ENCODE data around the gene CELF5.
"Not testable (repeated sequence)": the region's sequence is repeated elsewhere in the genome, so short reads cannot be mapped to it uniquely, and the experiment has no call there.

Gene CELF5

GRCh38 chr19:3292958-3293529 is 68.6 kb downstream of the CELF5 start:
- no peak for DNase-seq (ENCODE audit: low read depth in 2 of 2)

DNA sequence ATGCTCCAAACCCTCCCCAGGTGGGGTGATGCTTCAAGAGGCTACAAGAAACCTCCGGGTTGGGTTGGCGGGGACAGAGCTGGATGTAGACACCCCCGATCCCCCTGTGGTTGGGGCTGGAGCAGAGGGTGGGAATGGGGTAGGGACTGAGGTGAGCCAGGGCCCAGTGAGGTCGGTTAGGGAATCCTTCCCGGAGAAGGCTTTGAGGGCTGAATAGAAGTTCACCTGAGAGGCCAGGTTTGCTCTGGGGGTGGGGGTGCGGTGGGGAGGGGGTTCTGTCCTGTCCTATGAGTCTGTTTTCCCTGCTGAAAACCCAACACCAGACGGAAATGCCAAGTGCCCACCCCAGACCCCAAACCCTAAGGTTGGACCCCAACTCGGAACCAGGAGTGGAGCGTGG is 69.1 kb downstream of the CELF5 start:
- no peak for DNase-seq (ENCODE audit: low read depth in 2 of 2)

GRCh38 chr19:3294080-3294850 is 69.8 kb downstream of the CELF5 start:
- DNase-seq (ENCODE audit: low read depth in 2 of 2), result no peak

- no peak for DNase-seq (ENCODE audit: low read depth in 2 of 2)
Observed at GRCh38 chr19:3295581-3295980, 71.1 kb downstream of the CELF5 start.

DNA sequence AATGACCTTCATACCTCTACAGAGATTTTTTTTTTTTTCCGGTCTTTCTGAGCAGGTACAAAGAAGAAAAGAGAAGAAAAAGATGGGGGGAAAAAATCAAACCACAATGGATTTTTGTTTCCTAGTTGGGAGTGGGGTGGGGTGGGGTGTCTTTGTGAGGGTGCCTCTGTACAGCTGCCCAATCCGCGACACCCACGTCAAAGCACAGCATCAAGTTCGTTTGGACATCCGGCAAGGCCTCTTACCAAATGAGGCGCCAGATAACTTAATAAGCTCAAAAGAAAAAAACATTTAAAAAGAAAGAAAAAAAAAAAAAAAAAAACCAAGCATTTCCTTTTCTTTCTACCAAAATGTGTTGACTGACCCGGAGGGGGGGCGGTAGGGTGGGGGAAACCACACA is 71.6 kb downstream of the CELF5 start:
- no peak for DNase-seq (ENCODE audit: low read depth in 2 of 2)

DNA sequence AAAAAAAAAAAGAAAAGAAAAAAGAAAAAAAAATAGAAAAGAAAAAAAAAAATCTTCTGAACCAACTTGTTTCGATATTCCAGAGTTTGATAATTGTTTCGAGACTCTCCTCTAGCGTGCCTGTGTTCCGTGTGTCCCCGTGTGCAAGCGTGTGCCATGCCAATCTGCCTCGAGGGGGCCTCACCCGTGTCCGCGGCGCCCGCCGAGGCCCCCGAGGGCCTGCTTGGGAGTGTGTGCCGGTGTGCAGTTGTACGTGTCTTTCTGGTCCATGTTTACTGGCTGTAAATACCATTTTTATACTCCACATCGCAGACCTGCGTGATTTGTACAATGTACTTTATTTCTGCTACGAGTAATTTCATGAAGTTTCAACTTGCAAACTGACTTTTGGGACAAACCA is 72.0 kb downstream of the CELF5 start:
- DNase-seq (ENCODE audit: low read depth in 2 of 2), result no peak

DNA sequence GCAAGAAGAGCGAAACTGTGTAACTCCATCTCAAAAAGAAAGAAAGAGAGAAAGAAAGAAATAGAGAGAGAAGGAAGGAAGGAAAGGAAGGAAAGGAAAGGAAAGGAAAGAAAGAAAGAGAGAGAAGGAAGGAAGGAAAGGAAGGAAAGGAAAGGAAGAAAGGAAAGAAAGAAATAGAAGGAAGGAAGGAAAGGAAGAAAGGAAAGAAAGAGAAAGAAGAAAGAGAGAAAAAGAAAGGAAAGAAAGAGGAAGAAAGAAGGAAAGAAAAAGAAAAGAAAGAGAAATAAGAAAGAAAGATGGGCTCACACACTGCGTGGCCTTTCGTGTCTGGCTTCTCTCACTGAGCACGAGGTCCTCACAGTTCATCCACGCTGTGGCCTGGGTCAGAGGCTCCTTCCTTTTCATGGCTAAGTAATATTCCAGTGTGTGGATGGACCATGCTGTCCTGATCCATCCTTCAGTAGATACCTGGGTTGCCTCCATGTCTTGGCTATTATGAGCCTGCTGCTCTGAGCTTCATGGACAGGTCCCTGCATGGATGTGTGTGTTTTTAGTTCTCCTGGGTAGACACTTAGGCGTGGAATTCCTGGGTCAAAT is 74.5 kb downstream of the CELF5 start:
- no peak for DNase-seq (ENCODE audit: low read depth in 2 of 2)

DNA sequence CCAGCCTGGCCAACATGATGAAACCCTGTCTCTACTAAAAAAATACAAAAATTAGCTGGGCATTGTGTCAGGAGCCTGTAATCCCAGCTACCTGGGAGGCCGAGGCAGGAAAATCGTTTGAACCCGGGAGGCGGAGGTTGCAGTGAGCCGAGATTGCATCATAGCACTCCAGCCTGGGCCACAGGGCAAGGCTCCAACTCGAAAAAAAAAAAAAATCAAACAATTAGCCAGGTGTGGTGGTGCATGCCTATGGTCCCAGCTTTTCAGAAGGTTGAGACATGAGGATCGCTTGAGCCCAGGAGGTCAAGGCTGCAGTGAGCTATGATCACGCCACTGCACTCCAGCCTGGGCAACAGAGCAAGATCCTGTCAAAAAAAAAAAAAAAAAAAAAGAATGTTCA is 76.1 kb downstream of the CELF5 start:
- not testable (repeated sequence) for DNase-seq (ENCODE audit: low read depth in 2 of 2)

DNA sequence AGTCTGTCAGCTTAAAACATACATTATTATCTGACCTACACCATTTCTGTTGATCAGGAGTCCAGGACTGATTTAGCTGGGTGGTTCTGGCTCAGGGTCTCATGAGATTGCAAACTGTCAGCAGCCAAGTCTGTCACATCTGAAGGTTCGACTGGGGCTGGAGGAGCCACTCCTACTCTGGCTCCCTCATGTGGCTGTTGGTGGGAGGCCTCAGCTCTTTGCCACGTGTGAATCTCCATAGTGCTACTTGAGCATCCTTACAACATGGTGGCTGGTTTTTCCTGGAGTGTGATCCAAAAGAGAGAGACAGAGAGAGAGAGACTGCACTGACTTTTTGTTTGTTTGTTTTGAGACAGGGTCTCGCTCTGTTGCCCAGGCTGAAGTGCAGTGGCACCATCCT is 78.3 kb downstream of the CELF5 start:
- no peak for DNase-seq (ENCODE audit: low read depth in 2 of 2)

DNA sequence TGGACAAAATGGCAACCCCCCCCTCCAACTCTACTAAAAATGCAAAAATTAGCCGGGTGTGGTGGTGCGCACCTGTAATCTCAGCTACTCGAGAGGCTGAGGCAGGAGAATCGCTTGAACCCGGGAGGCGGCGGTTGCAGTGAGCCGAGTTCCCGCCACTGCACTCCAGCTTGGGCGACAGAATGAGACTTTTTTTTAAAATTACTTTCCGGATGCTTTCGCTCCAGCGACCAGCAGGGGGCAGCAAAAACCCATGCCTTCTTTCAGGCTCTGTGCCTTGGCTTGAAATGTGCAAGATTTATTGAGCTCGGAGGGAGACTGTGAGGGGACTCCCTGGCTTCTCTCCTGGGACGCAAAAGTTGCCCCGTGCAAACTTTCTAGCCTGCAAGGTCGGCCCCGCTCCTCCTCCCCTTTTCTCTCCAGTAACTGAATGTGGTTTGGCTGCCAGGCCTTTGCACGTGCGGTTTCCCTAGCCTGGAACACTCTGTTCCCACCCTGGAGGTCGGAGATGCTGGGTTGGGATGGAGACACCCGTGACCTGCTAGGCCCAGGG is 80.5 kb downstream of the CELF5 start:
- peak; percentile 56 to 82 for DNase-seq (ENCODE audit: low read depth in 2 of 2)

DNA sequence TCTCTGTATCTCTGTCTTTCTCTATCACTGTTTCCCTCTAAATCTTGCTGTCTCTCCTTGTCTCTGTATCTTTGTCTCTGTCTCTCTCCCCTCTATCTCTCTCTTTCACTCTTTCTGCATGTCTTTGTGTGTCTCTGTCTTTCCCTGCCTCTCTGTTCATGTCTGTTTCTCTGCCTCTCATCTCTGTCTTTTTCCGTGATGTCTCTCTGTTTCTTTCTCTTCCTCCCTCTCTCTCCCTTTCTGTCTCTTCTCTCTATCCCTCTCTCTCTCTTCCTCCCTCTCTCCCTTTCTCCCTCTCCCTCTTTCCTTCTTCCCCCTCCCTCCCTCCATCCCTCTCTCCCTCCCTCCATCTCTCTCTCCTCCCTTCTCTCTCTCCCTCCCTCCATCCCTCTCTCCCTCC is 85.3 kb downstream of the CELF5 start:
- no peak for DNase-seq (ENCODE audit: low read depth in 2 of 2)

GRCh38 chr19:3310280-3310679 is 85.8 kb downstream of the CELF5 start:
- DNase-seq (ENCODE audit: low read depth in 2 of 2), result no peak

DNA sequence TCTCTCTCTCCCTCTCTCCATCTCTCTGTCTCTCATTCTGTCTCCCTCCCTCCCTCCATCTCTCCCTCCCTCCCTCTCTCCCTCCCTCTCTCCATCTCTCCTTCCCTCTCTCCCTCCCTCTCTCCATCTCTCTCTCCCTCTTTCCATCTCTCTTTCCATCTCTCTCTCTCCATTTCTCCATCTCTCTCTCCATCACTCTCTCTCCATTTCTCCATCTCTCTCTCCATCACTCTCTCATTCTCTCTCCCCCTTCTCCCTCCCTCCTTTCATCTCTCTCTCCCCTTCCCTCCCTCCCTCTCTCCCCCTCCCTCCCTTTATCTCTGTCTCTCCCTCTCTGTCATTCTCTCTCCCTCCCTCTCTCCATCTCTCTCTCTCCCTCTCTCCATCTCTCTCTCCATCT is 86.2 kb downstream of the CELF5 start:
- no peak for DNase-seq (ENCODE audit: low read depth in 2 of 2)

DNA sequence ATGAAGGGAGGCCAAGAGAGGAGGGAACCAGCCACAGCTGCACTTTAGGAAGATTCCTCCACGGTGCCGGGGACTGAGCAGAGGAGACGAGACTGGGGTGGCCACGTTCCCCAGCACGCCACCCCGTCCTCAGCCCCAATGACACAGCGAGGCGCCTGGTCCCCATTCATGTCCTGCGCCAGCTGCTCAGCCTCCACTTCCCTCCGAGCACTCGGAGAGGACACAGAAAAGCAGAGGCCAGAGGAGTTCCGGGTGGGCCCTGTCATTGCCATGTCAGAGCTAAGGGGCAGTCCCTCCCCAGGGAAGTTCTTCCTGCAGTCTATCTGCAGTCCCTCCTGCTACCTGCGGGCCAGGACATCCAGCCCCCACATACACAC is 88.7 kb downstream of the CELF5 start:
- DNase-seq (ENCODE audit: low read depth in 2 of 2), result no peak

DNA sequence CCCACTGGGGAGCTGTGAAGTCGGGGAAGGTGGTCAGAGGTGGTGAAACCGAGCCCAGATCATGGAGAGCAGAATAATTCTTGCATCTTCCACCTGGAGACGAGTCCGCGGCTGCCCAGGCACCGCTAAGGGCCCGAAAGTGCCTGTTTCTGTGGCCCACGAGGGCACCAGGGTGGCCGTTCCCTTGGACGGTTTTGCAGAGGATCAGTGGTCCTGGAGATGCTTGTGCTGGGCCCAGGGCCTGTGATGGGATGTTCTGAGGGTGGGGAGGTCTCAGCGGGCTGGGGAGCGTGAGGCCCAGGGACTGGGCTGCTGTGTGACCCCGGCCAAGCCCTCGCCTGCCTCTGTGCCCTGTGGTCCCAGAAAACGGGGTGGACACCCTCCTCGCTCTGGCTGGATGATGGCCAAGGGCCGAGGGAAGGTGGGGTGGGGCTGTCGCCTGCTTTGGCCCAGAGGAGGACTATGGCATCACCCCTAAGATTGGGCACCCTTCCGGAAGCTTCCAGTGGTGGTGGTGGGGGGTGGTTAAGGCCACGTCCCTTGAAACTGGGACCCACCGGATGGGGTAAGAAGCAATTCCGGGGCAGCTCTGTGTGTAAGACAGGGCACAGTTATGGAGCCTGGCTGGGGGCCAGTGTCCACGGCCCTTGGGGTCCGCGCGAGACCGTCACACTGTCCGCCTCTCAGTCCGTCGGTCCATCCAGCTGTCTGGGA is 90.7 kb downstream of the CELF5 start:
- no peak for DNase-seq (ENCODE audit: low read depth in 2 of 2)

DNA sequence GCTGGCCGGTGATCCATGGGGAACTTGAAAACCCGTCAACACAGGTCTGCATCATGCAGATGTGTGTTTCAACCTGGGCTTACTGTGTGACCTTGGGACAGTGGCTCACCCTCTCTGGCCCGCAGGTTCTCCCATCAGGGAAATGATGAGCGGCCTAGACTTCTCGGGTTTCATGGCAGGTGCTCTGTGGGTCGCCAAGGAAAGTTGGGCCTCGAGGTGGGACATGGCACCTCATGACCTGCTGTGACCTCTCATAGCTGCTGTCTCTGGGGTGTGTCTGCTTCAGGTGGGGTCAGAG is 91.2 kb downstream of the CELF5 start:
- DNase-seq (ENCODE audit: low read depth in 2 of 2), result no peak

DNA sequence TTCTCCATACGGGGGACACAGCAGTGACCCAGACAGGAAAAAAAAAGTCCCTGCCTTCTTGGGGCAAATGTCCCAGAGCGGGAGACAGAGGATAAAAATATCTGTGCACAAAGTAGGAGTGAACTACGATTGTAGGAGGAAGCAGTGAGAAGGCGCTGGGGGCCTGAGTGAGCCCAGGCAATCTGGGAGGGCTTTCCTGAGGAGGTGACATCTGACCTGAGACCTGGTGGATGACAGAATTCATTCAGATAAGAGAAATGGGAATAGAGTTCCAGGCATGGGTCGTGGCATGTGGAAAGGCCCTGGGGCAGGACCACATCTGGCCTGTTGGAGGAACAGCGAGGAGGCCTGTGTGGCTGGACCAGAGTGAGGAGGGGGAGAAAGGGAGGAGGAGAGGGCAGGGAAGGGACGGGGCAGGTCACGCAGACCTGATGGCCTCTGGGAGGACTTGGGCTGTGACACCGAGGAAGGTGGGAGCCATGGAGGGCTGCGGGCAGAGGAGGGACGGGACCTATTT is 91.7 kb downstream of the CELF5 start:
- no peak for DNase-seq (ENCODE audit: low read depth in 2 of 2)

- no peak for DNase-seq (ENCODE audit: low read depth in 2 of 2)
Observed at GRCh38 chr19:3316659-3317207, 92.3 kb downstream of the CELF5 start.

DNA sequence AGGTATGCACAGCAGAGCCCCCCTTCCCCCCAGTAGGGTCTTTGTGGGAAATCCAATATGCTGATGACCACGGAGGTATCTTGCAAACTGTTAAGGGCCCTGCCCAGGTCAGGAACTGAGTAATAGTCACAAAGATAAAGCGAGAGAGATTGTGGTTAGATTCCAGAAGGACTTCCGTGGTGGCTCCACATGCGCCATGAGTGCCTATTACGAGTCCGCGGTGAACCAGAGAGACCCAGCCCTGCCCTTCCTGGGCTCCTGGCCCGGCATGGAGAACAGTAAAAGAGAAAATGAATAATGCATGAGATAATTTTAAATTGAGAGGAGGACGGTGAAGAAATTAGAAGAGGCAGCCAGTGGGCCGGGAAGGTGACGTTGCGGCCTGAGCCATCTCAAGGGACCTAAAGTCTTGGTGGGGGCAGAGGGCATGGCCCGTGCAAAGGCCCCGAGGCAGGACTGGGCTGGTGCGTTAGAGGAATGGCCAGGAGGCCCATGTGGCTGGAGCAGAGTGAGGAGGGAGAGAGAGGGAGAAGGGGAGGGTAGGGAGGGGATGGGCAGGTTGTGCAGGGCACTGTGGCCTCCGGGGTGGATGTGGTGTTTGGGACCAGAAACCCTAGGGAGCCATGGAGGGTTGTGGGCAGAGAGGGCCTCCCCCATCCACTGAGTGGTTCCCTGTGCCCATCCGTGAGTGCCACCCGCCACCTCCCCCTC is 95.3 kb downstream of the CELF5 start:
- no peak for DNase-seq (ENCODE audit: low read depth in 2 of 2)

DNA sequence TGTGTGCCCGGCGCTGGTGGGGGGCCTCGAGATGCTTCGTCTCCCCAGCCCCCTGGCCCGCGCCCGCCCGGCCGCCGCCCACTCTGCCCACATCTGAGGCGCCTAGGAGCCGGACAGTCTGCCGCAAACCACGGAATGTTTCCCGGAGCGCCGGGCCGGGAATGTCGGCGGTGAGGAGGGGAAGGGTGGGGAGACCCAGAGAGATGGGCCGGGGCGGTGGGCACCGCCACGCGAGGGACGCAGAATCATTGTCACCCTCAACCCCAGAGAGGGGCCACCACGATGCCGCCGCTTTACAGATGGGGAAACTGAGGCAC is 95.9 kb downstream of the CELF5 start:
- DNase-seq (ENCODE audit: low read depth in 2 of 2), result no peak

GRCh38 chr19:3320853-3321252 is 96.4 kb downstream of the CELF5 start:
- no peak for DNase-seq (ENCODE audit: low read depth in 2 of 2)

DNA sequence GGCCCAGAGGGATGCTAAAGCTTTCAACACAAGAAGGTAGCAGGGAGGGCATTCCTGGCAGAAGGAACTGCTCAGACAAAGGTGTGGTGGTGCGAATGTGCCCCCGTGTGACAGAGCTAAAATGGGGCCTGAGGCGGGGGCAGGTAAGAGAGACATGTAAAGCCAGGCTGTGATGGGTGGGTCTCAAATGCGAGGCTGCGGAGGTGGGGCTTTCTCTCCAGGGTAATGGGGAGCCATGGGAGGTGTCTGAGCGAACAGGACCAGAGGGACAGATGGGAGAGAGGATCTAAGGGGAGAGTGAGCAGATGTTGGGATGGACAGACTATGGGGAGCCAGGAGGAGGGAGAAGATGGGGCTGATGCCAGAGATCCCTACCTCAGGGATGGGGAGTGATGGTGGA is 97.2 kb downstream of the CELF5 start:
- no peak for DNase-seq (ENCODE audit: low read depth in 2 of 2)
